SK-N-SH treated with all-trans-retinoic acid at 6 μM for 48 hours (cell line): Measurements from ENCODE around the gene HEATR1.

ENCODE experiments used
- ARNTL ChIP-seq: fragments of 450-650 bp; formaldehyde crosslinking; IDR thresholded peaks from 2 replicates; pipeline ENCODE4 v1.5.0; 2020; ENCODE audit warnings: low read depth, mild to moderate bottlenecking, moderate library complexity, borderline replicate concordance
- GLIS3 ChIP-seq: fragments of 250-450 bp; sonication (Bioruptor Pico); IDR thresholded peaks from 2 replicates; pipeline ENCODE4 v1.5.0; 2020; ENCODE audit warnings: mild to moderate bottlenecking, moderate library complexity
- ISL1 ChIP-seq: fragments of 250-450 bp; sonication (Bioruptor Pico); IDR thresholded peaks from 2 replicates; pipeline ENCODE4 v2.1.2; 2022; ENCODE audit warnings: mild to moderate bottlenecking, moderate library complexity
- OSR1 ChIP-seq: fragments of 250-450 bp; sonication (Bioruptor Pico); IDR thresholded peaks from 2 replicates; pipeline ENCODE4 v1.8.0; 2022; ENCODE audit warnings: moderate library complexity, mild to moderate bottlenecking, inconsistent platforms
- POU6F1 ChIP-seq: fragments of 250-450 bp; sonication (Bioruptor Pico); IDR thresholded peaks from 2 replicates; pipeline ENCODE4 v1.8.0; 2021; ENCODE audit warnings: low read depth, mild to moderate bottlenecking, moderate library complexity, borderline replicate concordance
- PPARA ChIP-seq: fragments of 250-450 bp; sonication (Bioruptor Pico); IDR thresholded peaks from 2 replicates; pipeline ENCODE4 v1.5.0; 2020; ENCODE audit warnings: mild to moderate bottlenecking, borderline replicate concordance
- RARB ChIP-seq: fragments of 250-450 bp; sonication (Bioruptor Pico); IDR thresholded peaks from 2 replicates; pipeline ENCODE4 v1.8.0; 2021; ENCODE audit warnings: mild to moderate bottlenecking, moderate library complexity
- SNAI2 ChIP-seq: fragments of 250-450 bp; sonication (Bioruptor Pico); IDR thresholded peaks from 2 replicates; pipeline ENCODE4 v1.5.0; 2020; ENCODE audit warnings: mild to moderate bottlenecking, moderate library complexity
- ZC3H10 ChIP-seq: fragments of 250-450 bp; sonication (Bioruptor Pico); IDR thresholded peaks from 2 replicates; pipeline ENCODE4 v1.5.1; 2021; ENCODE audit warnings: mild to moderate bottlenecking, moderate library complexity
- ZFP3 ChIP-seq: fragments of 250-450 bp; sonication (Bioruptor Pico); IDR thresholded peaks from 2 replicates; pipeline ENCODE4 v1.5.0; 2020; ENCODE audit warnings: mild to moderate bottlenecking, moderate library complexity
- ZFP30 ChIP-seq: fragments of 450-650 bp; formaldehyde crosslinking; IDR thresholded peaks from 2 replicates; pipeline ENCODE4 v1.5.0; 2022; ENCODE audit warnings: mild to moderate bottlenecking, moderate library complexity
- ZNF565 ChIP-seq: fragments of 450-650 bp; formaldehyde crosslinking; conservative IDR thresholded peaks from 2 replicates; pipeline ENCODE4 v1.5.0; 2020; ENCODE audit warnings: low read depth, mild to moderate bottlenecking, moderate library complexity
- ZNF8 ChIP-seq: fragments of 450-650 bp; formaldehyde crosslinking; IDR thresholded peaks from 2 replicates; pipeline ENCODE4 v1.5.0; 2020; ENCODE audit warnings: mild to moderate bottlenecking, moderate library complexity

- TF ChIP-seq ZFP3 (CRISPR knock-in tag) (no peak), ZNF8 (CRISPR knock-in tag) (no peak), POU6F1 (CRISPR knock-in tag) (no peak), GLIS3 (CRISPR knock-in tag) (no peak), OSR1 (CRISPR knock-in tag) (no peak), ISL1 (CRISPR knock-in tag) (no peak), RARB (CRISPR knock-in tag) (no peak), SNAI2 (CRISPR knock-in tag) (no peak), ZFP30 (CRISPR knock-in tag) (no peak), ZNF565 (no peak), ZC3H10 (no peak), PPARA (CRISPR knock-in tag) (no peak), ARNTL (CRISPR knock-in tag) (no peak)
Observed at GRCh38 chr1:236515443-236515958, 88.8 kb downstream of the HEATR1 start.
